Spinal cord (tissue), 10 donors: ENCODE results near the gene SGMS2. TPM values are rescaled to one million over a fixed set of nuclear protein-coding genes. Genes with fewer than 3 reads are reported as not detected.
A peak's percentile ranks its signal among the peaks of the same experiment; 100 is the strongest.

Experiments
- DNase-seq, 6 donors: peaks; one replicate each; pipeline versions ENCODE4 v3.0.0 to v3.0.0-alpha.2; 2013 to 2015; ENCODE audit warnings: low spot score in 6 of 6, low read depth in 4 of 6
- H3K27ac ChIP-seq: one replicate; pipeline ENCODE4 v1.5.1; 2013; ENCODE audit warnings: low read depth, low read length, control low read depth
- H3K27me3 ChIP-seq: one replicate; pipeline ENCODE4 v1.6.1; 2013; ENCODE audit warnings: low read length; ENCODE audit not compliant: control insufficient read depth, insufficient read depth
- H3K36me3 ChIP-seq: one replicate; pipeline ENCODE4 v1.6.1; 2013; ENCODE audit warnings: low read length; ENCODE audit not compliant: control insufficient read depth, insufficient read depth
- H3K4me1 ChIP-seq: one replicate; pipeline ENCODE4 v1.6.1; 2013; ENCODE audit warnings: low read length; ENCODE audit not compliant: control insufficient read depth, insufficient read depth
- H3K4me3 ChIP-seq: one replicate; pipeline ENCODE4 v1.5.1; 2013; ENCODE audit warnings: low read depth, low read length, control low read depth
- H3K9me3 ChIP-seq: one replicate; pipeline ENCODE4 v1.6.1; 2013; ENCODE audit warnings: low read length; ENCODE audit not compliant: control insufficient read depth, insufficient read depth
- WGBS: methylation state at CpG from one replicate; pipeline ENCODE4 v1.1.5; 2013; ENCODE audit warnings: missing lambda C conversion rate; ENCODE audit not compliant: insufficient coverage; 5-methylcytosine and 5-hydroxymethylcytosine counted together
- polyA plus RNA-seq, 2 donors: library from polyadenylated mRNA; unstranded; fragments of 120-200 nt; gene quantifications; one replicate each; pipeline ENCODE4 v1.2.1, GENCODE V29; 2013; ENCODE audit not compliant: insufficient read length in 2 of 2
- total RNA-seq, 2 donors: library from RNA; depleted of rRNA in 1 of 2; stranded (reverse); fragments of 120-200 nt in 1 of 2; fragments of >200 nt in 1 of 2; gene quantifications; one replicate each; pipeline versions ENCODE4 v1.2.3 to v1.2.4, GENCODE V29; 2013 to 2014
- donor health status: healthy.

SGMS2 gene
- total and polyA plus RNA-seq, 4 donors = 2.0 to 16.9 (median 9.1) TPM

DNA sequence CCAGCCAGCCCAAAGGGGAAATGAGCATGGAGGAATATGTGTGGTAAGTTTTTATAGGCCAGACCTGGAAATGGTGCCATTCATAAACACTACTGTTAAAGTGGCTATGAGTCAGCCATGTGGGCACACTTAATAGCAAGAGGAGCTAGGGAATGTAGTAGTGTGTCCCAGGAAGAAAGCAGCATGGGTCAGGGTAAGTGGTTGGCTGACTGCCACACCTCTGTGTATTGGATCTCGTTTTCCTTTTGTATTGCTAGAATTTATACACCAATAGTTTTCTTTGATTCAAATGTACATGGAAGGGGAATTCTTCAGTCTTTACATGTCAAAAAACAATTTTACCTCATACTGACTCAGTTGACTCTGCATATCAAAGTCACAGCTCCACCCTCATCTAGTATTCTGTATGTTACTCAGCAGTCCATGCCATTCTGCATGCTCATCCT lies 22.9 kb upstream of the SGMS2 start:
- Histone ChIP-seq H3K27ac (no peak overlapping the region), H3K4me3 (no peak overlapping the region), H3K4me1 (no peaks in the 10 kb centered on the region), H3K9me3 (peaks cover 2% of the 10 kb centered on the region), H3K36me3 (no peaks in the 10 kb centered on the region), H3K27me3 (no peaks in the 10 kb centered on the region)
- no CpG with 5 or more reads among the region's 1 CpG for WGBS
- no peak for DNase-seq

DNA sequence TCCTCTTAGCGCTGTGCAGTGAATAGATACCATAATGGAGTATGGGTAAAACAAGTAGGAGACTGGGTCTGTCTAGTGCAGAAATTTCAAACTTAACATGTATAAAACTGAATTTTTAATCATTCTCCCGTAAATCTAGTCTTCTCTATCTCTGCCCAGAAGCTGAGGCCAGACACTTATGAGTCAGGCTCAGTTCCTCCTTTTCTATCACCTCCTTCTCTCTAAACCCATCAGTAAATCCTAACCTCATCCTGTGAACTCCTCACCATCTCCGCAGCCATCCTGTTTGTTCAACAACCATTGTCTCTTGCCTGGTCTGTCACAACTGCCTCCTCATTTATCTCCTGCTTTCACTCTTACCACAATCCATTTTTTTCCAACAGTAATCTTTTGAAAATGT lies 19.8 kb upstream of the SGMS2 start:
- Histone ChIP-seq H3K36me3 (no peaks in the 10 kb centered on the region), H3K27ac (no peak overlapping the region), H3K4me3 (no peak overlapping the region), H3K4me1 (no peaks in the 10 kb centered on the region), H3K9me3 (peaks cover 2% of the 10 kb centered on the region), H3K27me3 (no peaks in the 10 kb centered on the region)
- 81% methylated on average over 2 of the region's 3 CpGs for WGBS
- DNase-seq = no peak

DNA sequence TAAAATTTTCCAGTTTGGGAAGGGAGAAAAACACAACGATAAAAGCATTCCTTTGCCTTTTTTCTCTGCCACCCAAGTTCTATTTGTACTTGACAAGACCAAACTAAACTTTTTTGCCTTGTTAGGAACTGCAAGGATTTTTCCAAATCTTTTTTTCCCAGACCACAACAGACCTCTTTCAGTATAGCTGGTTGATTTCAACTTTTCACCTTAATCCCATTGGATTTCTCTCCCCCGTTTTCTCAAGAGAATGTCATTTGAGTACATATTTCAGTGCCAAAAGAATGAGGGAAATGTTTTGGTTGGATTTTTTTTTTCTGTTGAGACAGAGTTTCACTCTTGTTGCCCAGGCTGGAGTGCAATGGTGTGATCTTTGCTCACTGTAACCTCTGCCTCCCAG lies 18.5 kb upstream of the SGMS2 start:
- Histone ChIP-seq H3K27ac (no peak overlapping the region), H3K4me3 (no peak overlapping the region), H3K9me3 (peaks cover 2% of the 10 kb centered on the region), H3K27me3 (no peaks in the 10 kb centered on the region), H3K36me3 (no peaks in the 10 kb centered on the region), H3K4me1 (no peaks in the 10 kb centered on the region)
- no peak for DNase-seq
- no CpG with 5 or more reads among the region's 2 CpGs for WGBS

DNA sequence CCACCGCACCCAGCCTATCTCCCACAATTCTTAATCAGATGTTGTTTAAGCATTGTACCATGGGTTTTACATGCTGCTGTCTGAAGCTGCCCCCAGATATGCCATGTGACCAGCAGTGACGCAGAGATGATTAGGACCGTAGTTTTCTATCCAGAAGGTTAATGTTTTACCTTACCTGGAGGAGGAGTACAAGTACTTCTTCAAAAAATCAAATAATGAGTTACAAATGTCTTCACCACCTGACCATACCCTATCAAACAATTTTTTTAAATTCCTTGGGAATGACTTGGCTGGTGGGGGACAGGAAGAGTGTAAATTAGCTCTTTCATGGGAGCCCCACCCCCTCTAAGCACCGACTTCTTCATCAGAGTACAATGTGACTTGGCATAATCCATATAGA lies 16.2 kb upstream of the SGMS2 start:
- H3K27ac ChIP-seq = no peak overlapping the region
- no CpG with 5 or more reads among the region's 4 CpGs for WGBS

DNA sequence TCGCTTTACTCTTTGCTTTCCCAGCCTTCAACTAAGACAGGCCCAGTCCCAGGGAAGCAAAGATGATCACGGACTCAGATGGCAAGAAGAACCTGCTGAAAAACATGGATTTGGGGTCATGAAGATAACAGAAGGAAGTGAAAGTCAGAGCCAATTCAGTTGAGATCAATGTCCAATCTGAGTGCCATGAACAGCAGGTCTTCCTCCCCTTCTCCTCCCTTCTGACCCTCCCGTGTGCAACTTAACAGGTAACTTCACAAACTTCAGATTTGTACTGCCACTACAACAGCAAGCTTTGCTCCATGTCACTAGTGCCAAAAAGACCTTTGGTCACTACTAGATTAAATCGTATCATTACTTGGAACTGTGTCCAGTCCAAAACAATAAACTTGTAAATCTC lies 15.5 kb upstream of the SGMS2 start:
- no peaks in the 10 kb centered on the region for H3K36me3 ChIP-seq
- no peak for DNase-seq
- WGBS = 92% methylated on average over 2 of the region's 4 CpGs
- no peaks in the 10 kb centered on the region for H3K9me3 ChIP-seq
- no peaks in the 10 kb centered on the region for H3K27me3 ChIP-seq
- no peaks in the 10 kb centered on the region for H3K4me1 ChIP-seq
- H3K4me3 ChIP-seq = no peak overlapping the region
- no peak overlapping the region for H3K27ac ChIP-seq

More for the DNA sequence above, 16.2 kb upstream of the SGMS2 start:
- H3K4me1 ChIP-seq = no peaks in the 10 kb centered on the region
- no peak overlapping the region for H3K4me3 ChIP-seq
- H3K27me3 ChIP-seq = no peaks in the 10 kb centered on the region
- H3K9me3 ChIP-seq = no peaks in the 10 kb centered on the region
- no peaks in the 10 kb centered on the region for H3K36me3 ChIP-seq
- DNase-seq = no peak

DNA sequence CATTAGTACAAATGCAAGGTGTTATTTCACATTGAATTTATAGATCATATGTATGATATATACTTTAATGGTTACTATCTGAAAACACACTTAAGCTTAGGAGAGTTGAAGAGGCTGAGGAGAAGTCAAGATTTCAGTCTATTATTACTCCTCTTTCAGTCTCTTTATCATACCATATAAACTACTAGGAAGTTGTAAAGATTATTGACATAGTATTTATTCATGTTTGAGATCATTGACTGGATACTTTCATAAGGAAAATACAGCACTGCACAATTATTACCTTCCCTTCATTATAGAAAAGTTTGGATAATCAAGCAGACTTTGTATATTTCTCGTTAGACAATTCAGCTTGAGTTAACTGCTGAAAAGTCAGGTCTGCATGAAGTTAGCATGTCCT lies 10.0 kb upstream of the SGMS2 start:
- H3K4me1 ChIP-seq = no peaks in the 10 kb centered on the region
- WGBS = no CpG with 5 or more reads among the region's 1 CpG
- no peaks in the 10 kb centered on the region for H3K9me3 ChIP-seq
- no peaks in the 10 kb centered on the region for H3K36me3 ChIP-seq
- H3K27me3 ChIP-seq = no peaks in the 10 kb centered on the region
- no peak overlapping the region for H3K4me3 ChIP-seq
- DNase-seq = no peak
- no peak overlapping the region for H3K27ac ChIP-seq

DNA sequence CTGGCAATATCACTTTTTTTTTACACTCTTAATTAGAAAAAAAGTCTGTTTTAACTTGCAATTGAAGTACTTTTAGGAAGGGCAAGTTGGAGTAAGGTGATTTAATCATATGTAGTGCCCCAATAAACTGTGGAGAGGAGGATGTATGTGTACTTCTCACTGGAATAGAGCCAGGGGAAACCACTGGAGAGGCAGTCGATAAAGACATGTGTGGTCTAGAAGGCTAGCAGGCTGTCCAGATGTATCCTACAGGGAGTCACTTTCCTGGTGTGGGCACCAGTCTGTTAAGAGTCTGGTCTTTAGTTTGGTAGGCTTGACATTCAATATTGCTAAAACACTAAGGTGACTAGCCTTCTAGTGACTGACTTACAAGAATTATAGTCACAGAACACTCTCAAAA lies 9.6 kb upstream of the SGMS2 start:
- H3K4me3 ChIP-seq = no peak overlapping the region

DNA sequence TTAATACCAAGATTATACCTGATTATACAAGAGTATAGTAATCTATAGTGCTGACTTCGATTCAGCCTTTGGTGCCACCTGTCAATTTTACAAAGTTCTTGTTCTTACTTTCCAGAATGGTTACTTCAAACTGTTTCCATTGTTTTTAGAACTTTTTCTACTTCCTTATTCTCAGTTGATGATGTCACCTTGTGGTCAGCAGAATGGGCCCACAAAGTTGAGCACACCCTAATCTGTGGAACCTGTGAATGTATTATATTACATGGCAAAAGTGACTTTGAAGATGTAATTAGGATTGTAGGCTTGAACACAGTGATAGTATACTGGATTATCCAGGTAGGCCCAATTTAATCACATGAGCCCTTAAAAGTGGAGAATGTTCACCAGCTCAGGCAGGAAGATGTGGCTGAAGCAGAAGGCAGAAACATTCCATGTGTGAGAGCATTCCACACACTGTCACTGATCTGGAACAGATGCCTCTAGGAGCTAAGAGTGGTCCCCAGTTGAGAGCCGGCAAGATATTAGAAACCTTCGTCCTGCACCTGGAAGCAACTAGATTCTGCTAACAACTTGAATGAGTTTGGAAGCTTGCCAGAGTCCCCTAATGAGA lies 6.3 kb upstream of the SGMS2 start:
- Histone ChIP-seq H3K27ac (no peak overlapping the region), H3K4me3 (no peak overlapping the region), H3K9me3 (no peaks in the 10 kb centered on the region), H3K27me3 (no peaks in the 10 kb centered on the region), H3K36me3 (no peaks in the 10 kb centered on the region), H3K4me1 (no peaks in the 10 kb centered on the region)
- no peak for DNase-seq
- 100% methylated on average over 1 of the region's 3 CpGs for WGBS

More for the DNA sequence above, 9.6 kb upstream of the SGMS2 start:
- Histone ChIP-seq H3K36me3 (no peaks in the 10 kb centered on the region), H3K9me3 (no peaks in the 10 kb centered on the region), H3K4me1 (no peaks in the 10 kb centered on the region), H3K27ac (no peak overlapping the region), H3K27me3 (no peaks in the 10 kb centered on the region)
- DNase-seq = no peak
- WGBS = 100% methylated on average over 1 of the region's 1 CpG

DNA sequence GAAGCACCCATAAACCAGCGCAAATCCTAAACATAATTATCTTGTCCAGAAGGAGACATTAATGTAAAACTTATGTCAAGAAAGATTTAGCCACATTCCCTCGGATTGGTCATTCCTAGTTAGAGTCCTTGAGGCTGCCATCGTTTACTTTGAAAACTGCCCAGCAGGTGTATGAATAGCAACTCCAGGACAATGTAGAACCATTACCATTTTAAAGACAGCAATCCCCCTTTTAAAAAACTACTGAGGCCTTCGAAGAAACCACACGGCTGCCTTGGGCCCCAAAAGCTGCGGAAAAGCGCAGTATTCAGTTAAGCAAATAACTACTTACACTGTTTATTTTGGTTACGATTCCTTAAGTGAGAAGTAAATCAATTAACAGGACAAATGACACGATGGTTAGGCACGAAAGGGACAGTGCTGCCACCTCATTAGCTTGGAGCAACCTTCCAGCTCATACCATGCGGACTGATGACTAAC lies 822 bp upstream of the SGMS2 start:
- Histone ChIP-seq H3K4me3 (peak overlapping the region; percentile 62), H3K27me3 (peaks cover 4% of the 10 kb centered on the region), H3K4me1 (peaks cover 13% of the 10 kb centered on the region), H3K9me3 (no peaks in the 10 kb centered on the region), H3K36me3 (no peaks in the 10 kb centered on the region), H3K27ac (peak overlapping the region; percentile 69)
- WGBS = 26% methylated on average over 5 of the region's 11 CpGs
- peak in 1 of 6 donors; percentile 2 for DNase-seq

DNA sequence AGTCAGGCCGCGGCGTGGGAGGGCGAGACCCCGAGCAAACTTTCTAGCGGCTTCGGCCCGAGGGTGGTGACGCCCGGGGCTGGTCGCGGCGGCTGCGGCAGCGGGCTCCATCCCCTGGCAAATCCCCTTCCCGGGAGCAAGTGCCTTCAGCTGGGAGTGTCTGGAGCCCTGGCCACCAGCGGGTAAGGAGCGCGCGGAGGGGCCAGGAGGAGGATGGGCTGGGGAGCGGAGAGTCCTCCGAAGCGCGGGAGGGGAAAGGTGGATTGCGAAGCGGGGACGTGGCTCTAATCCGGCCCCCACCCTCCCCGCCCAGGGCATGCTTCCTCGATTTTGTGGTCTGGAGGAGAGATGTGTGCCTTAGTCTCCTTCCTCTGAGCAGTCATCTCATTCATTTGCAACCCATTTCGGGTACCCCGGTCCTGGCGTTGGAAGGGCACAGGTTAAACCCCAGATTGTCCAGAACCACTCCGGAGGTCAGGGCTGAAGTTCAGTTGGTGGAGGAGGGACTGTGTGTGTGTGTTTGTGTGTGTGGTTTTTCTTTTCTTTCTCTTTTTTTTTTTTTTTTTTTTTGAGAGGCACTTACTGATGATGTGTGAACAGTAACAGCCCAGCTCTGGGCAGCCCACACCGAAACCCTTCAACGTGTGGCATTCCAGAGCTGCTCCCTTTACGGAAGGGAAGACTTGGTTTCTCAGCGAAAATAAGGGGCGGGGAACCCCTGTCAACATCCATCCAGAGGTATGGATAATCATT lies 516 bp downstream of the SGMS2 start:
- Histone ChIP-seq H3K36me3 (no peaks in the 10 kb centered on the region), H3K4me3 (peak overlapping the region; percentile 66), H3K27ac (peak overlapping the region; percentile 73), H3K27me3 (peaks cover 4% of the 10 kb centered on the region), H3K4me1 (peaks cover 13% of the 10 kb centered on the region), H3K9me3 (no peaks in the 10 kb centered on the region)
- DNase-seq = peak in 2 of 6 donors; percentile 11 to 47
- WGBS = 0% methylated on average over 25 of the region's 39 CpGs
